ENCODE results near the gene UAP1L1. TPM values are rescaled to one million over a fixed set of nuclear protein-coding genes. Genes with fewer than 3 reads are reported as not detected.

UAP1L1 gene
- total RNA-seq, 6 donors from 2014 or later, result 10.5 to 69.1 (median 34.0) TPM

- H3K27ac ChIP-seq, result peak overlapping the region in 2 of 4 donors; percentile 35
- WGBS, 2 donors, result 73 to 84% methylated on average over 27 to 30 of the region's 30 CpGs
- TF ChIP-seq POLR2AphosphoS5 (IDR thresholded peaks at IDR 0.05), result no peak
- TF ChIP-seq CTCF (IDR thresholded peaks at IDR 0.05), result no peak
- no peak for TF ChIP-seq EP300 (IDR thresholded peaks at IDR 0.05)
- TF ChIP-seq POLR2A (IDR thresholded peaks at IDR 0.05), result no peak
- H3K27me3 ChIP-seq, result no peaks in the 10 kb centered on the region
- H3K4me3 ChIP-seq, result peak overlapping the region in 1 of 4 donors; percentile 6
- no peaks in the 10 kb centered on the region for H3K4me1 ChIP-seq
- DNase-seq (peak in 1 of 2 donors; percentile 34), ATAC-seq (ENCODE audit: low FRiP score in 2 of 2) (no peak)
- H3K9me3 ChIP-seq, result no peaks in the 10 kb centered on the region
- peaks cover 0 to 76% (median 59%) of the 10 kb centered on the region in 4 donors for H3K36me3 ChIP-seq
Observed at GRCh38 chr9:137095664-137096517, 18.6 kb downstream of the UAP1L1 start.

GRCh38 chr9:137096785-137097546 lies 19.6 kb downstream of the UAP1L1 start:
- Histone ChIP-seq H3K4me1 (no peaks in the 10 kb centered on the region), H3K36me3 (peaks cover 4 to 79% (median 64%) of the 10 kb centered on the region in 4 donors), H3K27me3 (no peaks in the 10 kb centered on the region), H3K9me3 (no peaks in the 10 kb centered on the region), H3K4me3 (no peak overlapping the region), H3K27ac (no peak overlapping the region)
- 93 to 94% methylated on average over 20 to 31 of the region's 31 CpGs for WGBS, 2 donors
- DNase-seq (no peak), ATAC-seq (ENCODE audit: low FRiP score in 2 of 2) (peak in 1 of 2 donors; percentile 9)
- TF ChIP-seq POLR2AphosphoS5 (IDR thresholded peaks at IDR 0.05) (no peak), POLR2A (IDR thresholded peaks at IDR 0.05) (no peak)

- DNase-seq (peak in 1 of 2 donors; percentile 63), ATAC-seq (ENCODE audit: low FRiP score in 2 of 2) (no peak)
- no peak overlapping the region for H3K27ac ChIP-seq
- H3K27me3 ChIP-seq, result no peaks in the 10 kb centered on the region
- no peak for TF ChIP-seq POLR2AphosphoS5 (IDR thresholded peaks at IDR 0.05)
- no peak for TF ChIP-seq CTCF (IDR thresholded peaks at IDR 0.05)
- TF ChIP-seq POLR2A (IDR thresholded peaks at IDR 0.05), result no peak
- TF ChIP-seq EP300 (IDR thresholded peaks at IDR 0.05), result no peak
- H3K9me3 ChIP-seq, result no peaks in the 10 kb centered on the region
- no peak overlapping the region for H3K4me3 ChIP-seq
- H3K4me1 ChIP-seq, result no peaks in the 10 kb centered on the region
- H3K36me3 ChIP-seq, result peaks cover 9 to 79% (median 68%) of the 10 kb centered on the region in 4 donors
- WGBS, 2 donors, result 95 to 96% methylated on average over 16 to 20 of the region's 20 CpGs
Observed at GRCh38 chr9:137097761-137098462, 20.6 kb downstream of the UAP1L1 start.

- TF ChIP-seq EP300 (IDR thresholded peaks at IDR 0.05) (no peak), CTCF (IDR thresholded peaks at IDR 0.05) (no peak), POLR2A (IDR thresholded peaks at IDR 0.05) (no peak), POLR2AphosphoS5 (IDR thresholded peaks at IDR 0.05) (no peak)
- H3K9me3 ChIP-seq, result no peaks in the 10 kb centered on the region
- H3K4me1 ChIP-seq, result no peaks in the 10 kb centered on the region
- no peaks in the 10 kb centered on the region for H3K27me3 ChIP-seq
- H3K27ac ChIP-seq, result no peak overlapping the region
- 93 to 94% methylated on average over 11 to 14 of the region's 14 CpGs for WGBS, 2 donors
- no peak overlapping the region for H3K4me3 ChIP-seq
- DNase-seq (no peak), ATAC-seq (ENCODE audit: low FRiP score in 2 of 2) (peak in 1 of 2 donors; percentile 31)
- peaks cover 16 to 88% (median 79%) of the 10 kb centered on the region in 4 donors for H3K36me3 ChIP-seq
Observed at GRCh38 chr9:137099231-137099630, 21.9 kb downstream of the UAP1L1 start.

Data from upper lobe of left lung (tissue), 6 donors.